ENCODE data around the gene PPP1R7. TPM values are rescaled to one million over a fixed set of nuclear protein-coding genes. Genes with fewer than 3 reads are reported as not detected.

PPP1R7 gene
- polyA plus RNA-seq, 1 donor from 2014 or later = 59.3 TPM

DNA sequence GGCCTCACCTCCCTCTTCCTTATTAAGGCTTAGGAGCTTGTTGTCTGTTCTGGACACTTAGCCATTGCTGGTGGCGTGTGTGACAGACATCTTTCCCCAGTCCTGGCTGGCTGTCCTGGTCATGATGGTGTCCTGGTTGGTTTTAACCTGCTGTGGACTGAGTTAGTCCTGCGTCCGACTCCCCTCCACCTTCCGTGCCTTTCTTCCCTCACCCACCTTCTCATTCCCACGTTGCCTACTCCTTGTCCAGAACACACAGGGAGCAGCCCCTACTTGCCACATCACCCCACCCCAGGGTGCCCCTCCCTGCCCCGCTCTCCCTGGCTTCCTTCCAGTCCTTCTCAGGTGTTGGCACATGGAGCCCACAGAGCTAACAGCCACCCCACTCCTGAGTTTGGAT lies 47.7 kb downstream of the PPP1R7 start:
- H3K79me2 ChIP-seq (replicated peaks; ENCODE audit: insufficient read depth, low read length) = no peaks in the 10 kb centered on the region
- no peak overlapping the region for H3K9ac ChIP-seq (ENCODE audit: low read length)
- no peaks in the 10 kb centered on the region for H3K36me3 ChIP-seq (ENCODE audit: insufficient read depth, low read length)
- H3K4me3 ChIP-seq (ENCODE audit: low read length) = no peak overlapping the region
- no peak overlapping the region for H3K27ac ChIP-seq (ENCODE audit: low read length)
- TF ChIP-seq EP300 (conservative IDR thresholded peaks at IDR 0.05; ENCODE audit: poor library complexity, severe bottlenecking) (no peak), SMC3 (conservative IDR thresholded peaks at IDR 0.05; ENCODE audit: poor library complexity) (no peak), EZH2 (IDR thresholded peaks at IDR 0.05; ENCODE audit: borderline replicate concordance, insufficient read depth, low read length, poor library complexity, severe bottlenecking) (no peak), TAF1 (IDR thresholded peaks at IDR 0.05; ENCODE audit: low read depth) (no peak)
- TF ChIP-seq, protein P1, sequence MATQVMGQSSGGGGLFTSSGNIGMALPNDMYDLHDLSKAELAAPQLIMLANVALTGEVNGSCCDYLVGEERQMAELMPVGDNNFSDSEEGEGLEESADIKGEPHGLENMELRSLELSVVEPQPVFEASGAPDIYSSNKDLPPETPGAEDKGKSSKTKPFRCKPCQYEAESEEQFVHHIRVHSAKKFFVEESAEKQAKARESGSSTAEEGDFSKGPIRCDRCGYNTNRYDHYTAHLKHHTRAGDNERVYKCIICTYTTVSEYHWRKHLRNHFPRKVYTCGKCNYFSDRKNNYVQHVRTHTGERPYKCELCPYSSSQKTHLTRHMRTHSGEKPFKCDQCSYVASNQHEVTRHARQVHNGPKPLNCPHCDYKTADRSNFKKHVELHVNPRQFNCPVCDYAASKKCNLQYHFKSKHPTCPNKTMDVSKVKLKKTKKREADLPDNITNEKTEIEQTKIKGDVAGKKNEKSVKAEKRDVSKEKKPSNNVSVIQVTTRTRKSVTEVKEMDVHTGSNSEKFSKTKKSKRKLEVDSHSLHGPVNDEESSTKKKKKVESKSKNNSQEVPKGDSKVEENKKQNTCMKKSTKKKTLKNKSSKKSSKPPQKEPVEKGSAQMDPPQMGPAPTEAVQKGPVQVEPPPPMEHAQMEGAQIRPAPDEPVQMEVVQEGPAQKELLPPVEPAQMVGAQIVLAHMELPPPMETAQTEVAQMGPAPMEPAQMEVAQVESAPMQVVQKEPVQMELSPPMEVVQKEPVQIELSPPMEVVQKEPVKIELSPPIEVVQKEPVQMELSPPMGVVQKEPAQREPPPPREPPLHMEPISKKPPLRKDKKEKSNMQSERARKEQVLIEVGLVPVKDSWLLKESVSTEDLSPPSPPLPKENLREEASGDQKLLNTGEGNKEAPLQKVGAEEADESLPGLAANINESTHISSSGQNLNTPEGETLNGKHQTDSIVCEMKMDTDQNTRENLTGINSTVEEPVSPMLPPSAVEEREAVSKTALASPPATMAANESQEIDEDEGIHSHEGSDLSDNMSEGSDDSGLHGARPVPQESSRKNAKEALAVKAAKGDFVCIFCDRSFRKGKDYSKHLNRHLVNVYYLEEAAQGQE (IDR thresholded peaks at IDR 0.05; ENCODE audit: borderline replicate concordance) = no peak
- no peaks in the 10 kb centered on the region for H4K20me1 ChIP-seq (ENCODE audit: insufficient read depth)
- H3F3A ChIP-seq (ENCODE audit: insufficient read depth, low read length, poor library complexity, severe bottlenecking) = no peaks in the 10 kb centered on the region
- no peaks in the 10 kb centered on the region for H3K27me3 ChIP-seq (ENCODE audit: insufficient read depth, low read depth, low read length)
- no peak overlapping the region for H2AFZ ChIP-seq (ENCODE audit: low read depth, low read length)
- no peaks in the 10 kb centered on the region for H3K9me2 ChIP-seq (ENCODE audit: insufficient read depth, low read length)
- no peaks in the 10 kb centered on the region for H3K9me3 ChIP-seq (ENCODE audit: low read length)
- no peak overlapping the region for H3K4me2 ChIP-seq (ENCODE audit: low read length)

GRCh38 chr2:241198381-241199279 lies 48.4 kb downstream of the PPP1R7 start:
- TF ChIP-seq EP300 (conservative IDR thresholded peaks at IDR 0.05; ENCODE audit: poor library complexity, severe bottlenecking) (no peak), TAF1 (IDR thresholded peaks at IDR 0.05; ENCODE audit: low read depth) (no peak), RAD21 (conservative IDR thresholded peaks at IDR 0.05) (no peak), POLR2AphosphoS5 (IDR thresholded peaks at IDR 0.05) (no peak), SMC3 (conservative IDR thresholded peaks at IDR 0.05; ENCODE audit: poor library complexity) (no peak)
- TF ChIP-seq, protein P1 (IDR thresholded peaks at IDR 0.05; ENCODE audit: borderline replicate concordance) = no peak
- Histone ChIP-seq H2AFZ (ENCODE audit: low read depth, low read length) (no peak overlapping the region), H3K79me2 (replicated peaks; ENCODE audit: insufficient read depth, low read length) (no peaks in the 10 kb centered on the region), H3K36me3 (ENCODE audit: insufficient read depth, low read length) (no peaks in the 10 kb centered on the region), H3K27ac (ENCODE audit: low read length) (no peak overlapping the region), H3F3A (ENCODE audit: insufficient read depth, low read length, poor library complexity, severe bottlenecking) (no peaks in the 10 kb centered on the region), H3K4me3 (ENCODE audit: low read length) (no peak overlapping the region), H4K20me1 (ENCODE audit: insufficient read depth) (no peaks in the 10 kb centered on the region), H3K9me3 (ENCODE audit: low read length) (no peaks in the 10 kb centered on the region), H3K4me2 (ENCODE audit: low read length) (no peak overlapping the region), H3K9me2 (ENCODE audit: insufficient read depth, low read length) (no peaks in the 10 kb centered on the region), H3K9ac (ENCODE audit: low read length) (no peak overlapping the region), H3K27me3 (ENCODE audit: insufficient read depth, low read depth, low read length) (no peaks in the 10 kb centered on the region)

All from neural cell (in vitro differentiated cells).